Stomach smooth muscle (tissue), 2 donors: ENCODE results near the gene KLHDC4.

Source experiments
- H3K27ac ChIP-seq: one replicate; pipeline ENCODE4 v1.7.0; 2013; ENCODE audit warnings: mild to moderate bottlenecking, low read length, inconsistent platforms
- H3K27me3 ChIP-seq, 2 donors: one replicate each; pipeline ENCODE4 v1.7.0; 2013; ENCODE audit warnings: low read length in 2 of 2; ENCODE audit not compliant: insufficient read depth in 2 of 2, control insufficient read depth in 1 of 2
- H3K36me3 ChIP-seq, 2 donors: one replicate each; pipeline ENCODE4 v1.7.0; 2013; ENCODE audit warnings: low read length in 2 of 2; ENCODE audit not compliant: control insufficient read depth in 2 of 2, insufficient read depth in 2 of 2
- H3K4me1 ChIP-seq: one replicate; pipeline ENCODE4 v1.7.0; 2013; ENCODE audit warnings: low read length; ENCODE audit not compliant: control insufficient read depth, insufficient read depth
- H3K4me3 ChIP-seq, 2 donors: one replicate each; pipeline ENCODE4 v1.7.0; 2013; ENCODE audit warnings: low read length in 2 of 2
- H3K9ac ChIP-seq, 2 donors: one replicate each; pipeline ENCODE4 v1.7.0; 2013; ENCODE audit warnings: low read length in 2 of 2, mild to moderate bottlenecking in 1 of 2
- H3K9me3 ChIP-seq, 2 donors: one replicate each; pipeline ENCODE4 v1.7.0; 2013; ENCODE audit warnings: low read length in 2 of 2; ENCODE audit not compliant: control insufficient read depth in 2 of 2
- donor health status: healthy.
- donor health status: Pancreatic carcinoma.

KLHDC4 gene

GRCh38 chr16:87689956-87690465 lies 75.8 kb downstream of the KLHDC4 start:
- no peaks in the 10 kb centered on the region for H3K9me3 ChIP-seq
- H3K9ac ChIP-seq: no peak overlapping the region
- H3K36me3 ChIP-seq: no peaks in the 10 kb centered on the region
- peaks cover 7 to 19% of the 10 kb centered on the region in 2 donors for H3K27me3 ChIP-seq
- H3K4me1 ChIP-seq: peaks cover 11% of the 10 kb centered on the region
- no peak overlapping the region for H3K4me3 ChIP-seq
- H3K27ac ChIP-seq: no peak overlapping the region

GRCh38 chr16:87688876-87689815 lies 76.6 kb downstream of the KLHDC4 start:
- no peaks in the 10 kb centered on the region for H3K36me3 ChIP-seq

GRCh38 chr16:87687998-87688529 lies 77.7 kb downstream of the KLHDC4 start:
- no peak overlapping the region for H3K9ac ChIP-seq
- H3K9me3 ChIP-seq: no peaks in the 10 kb centered on the region
- H3K27ac ChIP-seq: no peak overlapping the region
- peaks cover 11% of the 10 kb centered on the region for H3K4me1 ChIP-seq
- no peaks in the 10 kb centered on the region for H3K36me3 ChIP-seq
- H3K27me3 ChIP-seq: peaks cover 12 to 19% of the 10 kb centered on the region in 2 donors
- no peak overlapping the region for H3K4me3 ChIP-seq

More at GRCh38 chr16:87688876-87689815, 76.6 kb downstream of the KLHDC4 start:
- peaks cover 11% of the 10 kb centered on the region for H3K4me1 ChIP-seq
- H3K4me3 ChIP-seq: no peak overlapping the region
- peaks cover 12 to 19% of the 10 kb centered on the region in 2 donors for H3K27me3 ChIP-seq
- no peaks in the 10 kb centered on the region for H3K9me3 ChIP-seq
- no peak overlapping the region for H3K9ac ChIP-seq
- H3K27ac ChIP-seq: no peak overlapping the region

GRCh38 chr16:87687126-87687910 lies 78.5 kb downstream of the KLHDC4 start:
- Histone ChIP-seq H3K36me3 (no peaks in the 10 kb centered on the region), H3K27me3 (peaks cover 12 to 19% of the 10 kb centered on the region in 2 donors), H3K9ac (no peak overlapping the region), H3K4me3 (no peak overlapping the region), H3K9me3 (no peaks in the 10 kb centered on the region), H3K27ac (no peak overlapping the region), H3K4me1 (peaks cover 11% of the 10 kb centered on the region)

- no peak overlapping the region for H3K27ac ChIP-seq
- no peaks in the 10 kb centered on the region for H3K36me3 ChIP-seq
- no peak overlapping the region for H3K4me3 ChIP-seq
- peaks cover 7% of the 10 kb centered on the region for H3K4me1 ChIP-seq
- peaks cover 12 to 19% of the 10 kb centered on the region in 2 donors for H3K27me3 ChIP-seq
- no peak overlapping the region for H3K9ac ChIP-seq
- no peaks in the 10 kb centered on the region for H3K9me3 ChIP-seq
Observed at GRCh38 chr16:87686697-87687096, 79.1 kb downstream of the KLHDC4 start.

- H3K4me1 ChIP-seq: no peaks in the 10 kb centered on the region
- H3K36me3 ChIP-seq: no peaks in the 10 kb centered on the region
- H3K9ac ChIP-seq: no peak overlapping the region
- H3K9me3 ChIP-seq: no peaks in the 10 kb centered on the region
- H3K4me3 ChIP-seq: no peak overlapping the region
- H3K27me3 ChIP-seq: peaks cover 12 to 13% of the 10 kb centered on the region in 2 donors
- no peak overlapping the region for H3K27ac ChIP-seq
Observed at GRCh38 chr16:87685766-87686165, 80.0 kb downstream of the KLHDC4 start.

- Histone ChIP-seq H3K27me3 (peaks cover 8 to 13% of the 10 kb centered on the region in 2 donors), H3K36me3 (no peaks in the 10 kb centered on the region), H3K27ac (no peak overlapping the region), H3K4me3 (no peak overlapping the region), H3K9me3 (no peaks in the 10 kb centered on the region), H3K9ac (no peak overlapping the region), H3K4me1 (no peaks in the 10 kb centered on the region)
Observed at GRCh38 chr16:87685405-87685755, 80.4 kb downstream of the KLHDC4 start.

GRCh38 chr16:87684711-87685404 lies 80.9 kb downstream of the KLHDC4 start:
- no peak overlapping the region for H3K4me3 ChIP-seq
- no peaks in the 10 kb centered on the region for H3K36me3 ChIP-seq
- H3K4me1 ChIP-seq: no peaks in the 10 kb centered on the region
- H3K9me3 ChIP-seq: no peaks in the 10 kb centered on the region
- H3K27ac ChIP-seq: no peak overlapping the region
- no peak overlapping the region for H3K9ac ChIP-seq
- peaks cover 6 to 12% of the 10 kb centered on the region in 2 donors for H3K27me3 ChIP-seq

- H3K9me3 ChIP-seq: no peaks in the 10 kb centered on the region
Observed at GRCh38 chr16:87684106-87684677, 81.6 kb downstream of the KLHDC4 start.

More at GRCh38 chr16:87684106-87684677, 81.6 kb downstream of the KLHDC4 start:
- Histone ChIP-seq H3K27ac (no peak overlapping the region), H3K27me3 (peaks cover 6 to 12% of the 10 kb centered on the region in 2 donors), H3K9ac (no peak overlapping the region), H3K36me3 (no peaks in the 10 kb centered on the region), H3K4me1 (no peaks in the 10 kb centered on the region), H3K4me3 (no peak overlapping the region)
